Activated CD8-positive, alpha-beta T cell treated with anti-CD3 and anti-CD28 coated beads, Interleukin-2, amount 10 ng/mL, durations not matched to agents 7 days and 5 days (primary cell): ENCODE measurements around the gene EDEM3. TPM values are rescaled to one million over a fixed set of nuclear protein-coding genes. Genes with fewer than 3 reads are reported as not detected.
"Not testable (repeated sequence)": the region's sequence is repeated elsewhere in the genome, so short reads cannot be mapped to it uniquely, and the experiment has no call there.

Experiments
- ATAC-seq: fragments of 150-1000 bp; cut with Tn5 transposase; one replicate; pipeline ENCODE4 v1.10.0; 2021; ENCODE audit warnings: moderate library complexity
- CTCF ChIA-PET: fragments of 350-600 bp; sonication (Branson Sonifier 250); formaldehyde crosslinking; loops from one replicate; lab custom pipeline; 2021; ENCODE audit warnings: antibody characterized with exemption; lab: Charles Lee
- POLR2A ChIA-PET: fragments of 350-600 bp; sonication (Branson Sonifier 250); formaldehyde crosslinking; loops from one replicate; lab custom pipeline; 2021; ENCODE audit warnings: antibody characterized with exemption; lab: Charles Lee
- DNase-seq: peaks from one replicate; pipeline ENCODE4 v3.0.0-alpha.2; 2020
- H3K27ac Mint-ChIP-seq: one replicate; pipeline ENCODE4 v1.8.0; 2021; ENCODE audit warnings: mild to moderate bottlenecking, mixed read lengths
- H3K27me3 Mint-ChIP-seq: one replicate; pipeline ENCODE4 v1.8.0; 2021; ENCODE audit warnings: low read depth, mixed read lengths
- H3K36me3 Mint-ChIP-seq: one replicate; pipeline ENCODE4 v1.8.0; 2021; ENCODE audit warnings: low read depth, mixed read lengths
- H3K4me1 Mint-ChIP-seq: one replicate; pipeline ENCODE4 v1.8.0; 2021; ENCODE audit warnings: low read depth, mixed read lengths
- H3K4me3 Mint-ChIP-seq: one replicate; pipeline ENCODE4 v1.8.0; 2021; ENCODE audit warnings: mild to moderate bottlenecking, mixed read lengths
- H3K9me3 Mint-ChIP-seq: one replicate; pipeline ENCODE4 v1.8.0; 2022; ENCODE audit warnings: mixed read lengths; ENCODE audit not compliant: insufficient read depth
- total RNA-seq, 2 experiments: library from RNA; stranded (reverse); gene quantifications; one replicate each; pipeline ENCODE4 v1.2.3, GENCODE V29; 2021

The EDEM3 gene
- total RNA-seq, 2 experiments from 2014 or later, result 20.8 to 28.6 TPM

DNA sequence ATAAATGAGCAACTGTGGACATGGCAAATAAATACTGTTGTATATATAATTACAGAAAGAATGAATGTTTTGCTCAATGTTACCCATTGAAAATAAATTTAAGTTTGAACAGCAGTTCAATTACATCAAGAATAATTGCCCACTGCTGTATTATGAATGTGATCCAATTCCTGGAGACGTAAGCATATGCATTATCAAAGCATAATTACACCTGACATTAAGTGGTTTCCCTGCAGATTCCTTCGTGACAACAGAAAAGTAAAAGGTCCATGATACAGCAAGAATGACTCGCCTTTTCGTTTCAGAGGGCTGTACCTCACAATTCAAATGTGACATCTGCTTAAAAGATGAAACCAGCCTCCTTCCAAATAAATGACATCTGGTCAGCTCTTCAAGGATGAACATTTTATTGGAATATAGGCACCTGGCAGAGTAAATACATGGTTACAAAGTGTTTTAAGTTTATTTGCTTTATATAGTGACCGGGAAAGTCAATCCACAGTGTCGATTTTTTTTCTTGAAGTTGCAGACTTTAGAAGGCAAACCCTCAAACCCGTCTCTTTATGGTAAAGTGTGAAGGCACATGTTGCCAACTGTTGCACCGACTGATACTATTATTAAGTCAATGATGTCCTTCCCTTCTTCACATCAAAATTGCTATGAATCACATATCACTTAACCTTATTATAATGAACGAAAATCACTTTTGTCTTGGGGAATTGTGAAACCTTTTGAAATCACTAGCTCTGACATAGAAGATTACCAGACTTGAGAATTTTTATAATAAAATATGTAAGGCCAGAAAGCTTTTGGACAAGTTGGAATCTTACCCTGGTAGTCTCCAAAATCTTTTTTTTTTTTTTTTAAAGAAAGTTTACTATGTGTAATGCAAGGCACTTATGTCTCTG lies 36.2 kb upstream of the EDEM3 start:
- POLR2A ChIA-PET, result interaction anchor here (0.7 kb wide), 1 partner anchor 911 kb away, joined by 3 read pairs; no protein-coding TSS in a partner anchor
- DNase-seq (no peak), ATAC-seq (no peak)
- H3K4me3 Mint-ChIP-seq, result no peak overlapping the region
- H3K27ac Mint-ChIP-seq, result no peak overlapping the region
- H3K36me3 Mint-ChIP-seq, result peaks cover 6% of the 10 kb centered on the region
- peaks cover 19% of the 10 kb centered on the region for H3K4me1 Mint-ChIP-seq
- CTCF ChIA-PET, result interaction anchor here (1.6 kb wide), 1 partner anchor 379 kb away, joined by 6 read pairs; no protein-coding TSS in a partner anchor
- peaks cover 11% of the 10 kb centered on the region for H3K9me3 Mint-ChIP-seq
- no peaks in the 10 kb centered on the region for H3K27me3 Mint-ChIP-seq

DNA sequence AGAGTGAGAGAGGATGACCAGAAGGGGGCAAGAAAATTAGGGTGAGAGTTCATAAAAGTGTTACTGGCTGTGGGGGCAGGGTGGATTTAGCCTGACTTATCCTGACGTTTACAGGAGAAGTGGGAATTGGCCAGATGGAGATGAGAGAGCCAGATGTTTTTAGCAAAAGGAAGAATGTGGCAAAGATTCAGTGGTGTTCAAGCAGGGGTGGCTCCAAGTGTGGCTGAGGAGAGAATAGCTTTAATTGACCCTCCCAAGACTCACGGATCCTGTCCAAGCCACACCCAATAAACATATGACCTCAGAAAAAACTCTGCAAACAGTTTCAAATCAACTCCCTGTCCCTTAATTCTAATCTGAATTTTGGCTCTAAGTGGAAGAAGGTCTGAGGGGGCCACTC lies 35.2 kb upstream of the EDEM3 start:
- DNase-seq (no peak), ATAC-seq (no peak)
- peaks cover 21% of the 10 kb centered on the region for H3K9me3 Mint-ChIP-seq
- ChIA-PET POLR2A (no interaction called here), CTCF (interaction anchor here (0.6 to 2.2 kb wide), 2 partner anchors 15 to 235 kb away, joined by 3 to 11 read pairs; no protein-coding TSS in a partner anchor)
- H3K36me3 Mint-ChIP-seq, result peaks cover 8% of the 10 kb centered on the region
- H3K4me3 Mint-ChIP-seq, result no peak overlapping the region
- H3K27me3 Mint-ChIP-seq, result no peaks in the 10 kb centered on the region
- no peak overlapping the region for H3K27ac Mint-ChIP-seq
- H3K4me1 Mint-ChIP-seq, result peaks cover 19% of the 10 kb centered on the region

DNA sequence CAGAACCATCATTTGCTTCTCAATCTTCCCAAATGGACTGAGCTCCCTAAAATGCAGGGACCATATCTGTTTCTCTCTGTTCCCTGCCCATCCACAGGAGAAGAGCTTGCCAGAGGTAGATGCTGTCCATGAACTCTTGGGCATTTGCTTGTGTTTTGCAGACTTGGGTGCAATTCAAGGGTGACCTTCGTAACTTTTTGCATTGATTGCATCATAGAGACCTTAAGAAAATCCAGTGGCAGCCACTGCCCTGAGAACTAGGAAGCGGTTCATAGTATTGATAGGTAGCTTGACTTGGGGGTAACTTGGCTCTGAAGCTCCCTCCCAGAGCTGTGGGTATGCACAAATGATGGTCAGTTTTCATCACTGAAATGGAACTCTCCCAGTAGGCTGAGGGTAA lies 34.3 kb upstream of the EDEM3 start:
- Mint-ChIP-seq H3K4me1 (peaks cover 19% of the 10 kb centered on the region), H3K27me3 (no peaks in the 10 kb centered on the region), H3K36me3 (peaks cover 13% of the 10 kb centered on the region), H3K4me3 (no peak overlapping the region), H3K9me3 (peaks cover 27% of the 10 kb centered on the region), H3K27ac (no peak overlapping the region)
- ATAC-seq (no peak), DNase-seq (no peak)
- ChIA-PET CTCF (interaction anchor here (0.6 to 2.2 kb wide), 2 partner anchors 16 to 192 kb away, joined by 3 to 11 read pairs; no protein-coding TSS in a partner anchor), POLR2A (no interaction called here)

DNA sequence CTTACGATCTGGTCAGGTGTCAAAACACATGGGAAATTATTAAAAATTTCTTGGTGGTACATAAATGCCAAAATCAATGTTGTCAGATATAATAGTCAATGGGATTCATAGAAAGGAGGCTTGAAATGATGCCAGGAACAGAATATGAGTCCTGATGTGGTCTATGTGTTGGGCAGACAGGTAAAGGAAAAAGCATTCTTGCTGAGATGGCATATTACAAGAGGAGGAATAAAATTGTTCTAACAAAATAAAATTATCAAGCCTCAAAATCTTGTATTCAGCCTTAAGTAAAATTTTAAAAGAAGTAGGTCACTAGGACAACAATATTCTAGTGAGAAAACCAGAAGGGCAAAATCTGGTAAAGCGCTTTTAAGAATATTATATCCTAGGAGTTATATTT lies 30.9 kb upstream of the EDEM3 start:
- DNase-seq (no peak), ATAC-seq (no peak)
- Mint-ChIP-seq H3K9me3 (peaks cover 32% of the 10 kb centered on the region), H3K36me3 (peaks cover 13% of the 10 kb centered on the region), H3K27me3 (no peaks in the 10 kb centered on the region), H3K27ac (no peak overlapping the region), H3K4me3 (no peak overlapping the region), H3K4me1 (peaks cover 7% of the 10 kb centered on the region)
- POLR2A ChIA-PET, result no interaction called here
- CTCF ChIA-PET, result no interaction called here

DNA sequence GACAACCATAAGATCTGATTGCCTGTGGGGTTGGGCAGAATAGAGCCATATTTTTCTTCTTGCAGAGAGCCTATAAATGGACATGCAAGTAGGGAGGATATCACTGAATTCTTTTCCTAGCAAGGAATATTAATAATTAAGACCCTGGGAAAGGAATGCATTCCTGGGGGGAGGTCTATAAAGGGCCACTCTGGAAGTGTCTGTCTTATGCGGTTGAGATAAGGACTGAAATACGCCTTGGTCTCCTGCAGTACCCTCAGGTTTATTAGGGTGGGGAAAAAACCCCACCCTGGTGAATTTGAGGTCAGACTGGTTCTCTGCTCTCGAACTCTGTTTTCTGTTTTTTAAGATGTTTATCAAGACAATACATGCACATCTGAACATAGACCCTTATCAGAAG lies 29.1 kb upstream of the EDEM3 start:
- H3K4me1 Mint-ChIP-seq, ATAC-seq, POLR2A ChIA-PET, H3K4me3 Mint-ChIP-seq, H3K27ac Mint-ChIP-seq, CTCF ChIA-PET, DNase-seq, H3K27me3 Mint-ChIP-seq: not testable (repeated sequence)
- Mint-ChIP-seq H3K9me3 (peaks cover 32% of the 10 kb centered on the region), H3K36me3 (peaks cover 13% of the 10 kb centered on the region)

DNA sequence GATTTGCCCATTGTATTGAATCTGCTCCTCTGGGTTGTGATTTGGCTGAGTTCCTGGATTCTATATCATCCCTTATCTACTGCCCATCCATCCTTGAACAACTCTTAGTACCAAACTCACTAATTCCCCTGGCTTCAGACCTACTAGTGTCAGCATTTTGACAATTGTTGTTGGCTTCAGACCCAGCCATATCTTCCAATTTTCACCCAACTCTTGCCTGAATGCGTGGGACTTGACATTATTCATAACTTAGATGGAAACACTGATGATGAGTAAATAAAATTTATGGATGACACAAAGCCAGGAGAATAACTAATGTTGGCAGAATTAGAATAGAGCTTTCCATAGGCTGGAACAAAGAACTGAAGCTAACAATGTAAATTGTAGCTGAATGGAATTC lies 27.3 kb upstream of the EDEM3 start:
- ATAC-seq, result no peak
- Mint-ChIP-seq H3K4me1 (peaks cover 3% of the 10 kb centered on the region), H3K36me3 (peaks cover 13% of the 10 kb centered on the region), H3K9me3 (peaks cover 27% of the 10 kb centered on the region), H3K4me3 (no peak overlapping the region), H3K27me3 (no peaks in the 10 kb centered on the region), H3K27ac (no peak overlapping the region)
- no peak for DNase-seq
- ChIA-PET CTCF (interaction anchor here (1.5 to 1.6 kb wide), 2 partner anchors 24 to 193 kb away, joined by 3 read pairs; partner anchors contain the start of gene NIBAN1), POLR2A (no interaction called here)

DNA sequence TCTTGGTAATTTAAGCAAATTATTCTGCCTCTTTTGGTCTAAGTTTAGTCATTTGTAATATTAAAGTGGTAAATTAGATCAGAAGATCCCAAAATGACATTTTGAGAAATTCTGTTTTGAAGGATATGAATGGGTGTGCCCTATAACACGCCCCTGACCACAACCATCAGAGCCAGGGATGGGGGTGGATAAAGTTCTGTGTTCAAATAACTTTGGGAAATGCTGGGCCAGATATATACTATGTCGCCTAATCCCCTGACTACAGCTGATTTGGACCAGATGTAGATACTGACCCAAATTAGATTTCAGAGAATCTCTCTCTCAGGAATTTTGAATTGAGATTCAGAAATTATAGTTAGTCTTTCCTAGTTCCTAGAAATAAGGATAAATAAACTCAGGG lies 21.2 kb upstream of the EDEM3 start:
- Mint-ChIP-seq H3K4me1 (no peaks in the 10 kb centered on the region), H3K27ac (no peak overlapping the region), H3K9me3 (no peaks in the 10 kb centered on the region), H3K36me3 (no peaks in the 10 kb centered on the region), H3K4me3 (no peak overlapping the region), H3K27me3 (no peaks in the 10 kb centered on the region)
- ATAC-seq, result no peak
- ChIA-PET CTCF (no interaction called here), POLR2A (no interaction called here)
- DNase-seq, result no peak

DNA sequence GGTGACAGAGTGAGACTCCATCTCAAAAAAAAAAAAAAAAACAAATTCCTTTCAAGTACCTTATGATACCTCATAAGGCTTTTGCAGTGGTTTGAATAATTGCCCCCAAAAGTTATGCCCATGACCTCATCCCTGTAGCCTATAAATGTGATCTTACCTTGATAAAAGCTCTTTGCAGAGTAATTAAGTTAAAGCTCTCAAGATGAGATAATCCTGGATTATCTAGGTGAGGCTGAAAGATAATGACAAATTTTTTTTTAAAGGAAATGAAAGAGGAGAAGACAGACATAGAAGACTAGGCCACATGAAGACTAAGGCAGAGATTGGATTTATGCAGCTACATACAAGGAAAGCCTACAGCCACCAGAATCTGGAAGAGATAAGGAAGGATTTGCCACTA lies 20.7 kb upstream of the EDEM3 start:
- CTCF ChIA-PET, result no interaction called here
- Mint-ChIP-seq H3K36me3 (no peaks in the 10 kb centered on the region), H3K27me3 (no peaks in the 10 kb centered on the region), H3K4me1 (no peaks in the 10 kb centered on the region), H3K4me3 (no peak overlapping the region), H3K27ac (no peak overlapping the region), H3K9me3 (no peaks in the 10 kb centered on the region)
- POLR2A ChIA-PET, result no interaction called here
- DNase-seq (no peak), ATAC-seq (no peak)

DNA sequence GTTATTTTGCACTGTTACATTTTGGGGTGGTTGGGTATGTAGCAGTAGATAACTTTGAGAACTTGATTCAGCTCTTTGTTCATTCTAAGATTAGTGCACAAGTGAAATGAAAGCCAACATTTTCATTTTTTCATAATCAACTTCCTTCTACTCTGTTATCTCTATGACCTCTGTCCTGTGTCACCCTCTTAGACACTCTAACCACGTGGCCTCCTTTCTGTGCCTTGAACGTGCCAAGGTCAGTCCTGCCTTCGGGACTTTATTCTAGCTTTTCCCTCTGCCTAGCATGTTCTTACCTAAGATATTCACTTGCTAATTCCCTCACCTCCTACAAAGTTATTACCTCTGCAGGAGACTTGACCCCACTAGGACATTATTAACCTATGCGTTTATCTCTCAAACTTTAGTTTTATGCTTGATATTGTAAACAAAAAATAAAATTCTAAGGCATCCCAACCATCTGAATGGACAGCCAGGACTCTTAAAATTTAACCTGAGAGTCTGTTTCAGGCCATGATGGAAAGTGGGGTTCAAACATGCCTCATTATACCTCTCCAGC lies 19.2 kb upstream of the EDEM3 start:
- ChIA-PET POLR2A (no interaction called here), CTCF (no interaction called here)
- Mint-ChIP-seq H3K9me3 (no peaks in the 10 kb centered on the region), H3K4me1 (no peaks in the 10 kb centered on the region), H3K36me3 (no peaks in the 10 kb centered on the region), H3K4me3 (no peak overlapping the region), H3K27ac (no peak overlapping the region), H3K27me3 (no peaks in the 10 kb centered on the region)
- no peak for DNase-seq
- ATAC-seq, result no peak

DNA sequence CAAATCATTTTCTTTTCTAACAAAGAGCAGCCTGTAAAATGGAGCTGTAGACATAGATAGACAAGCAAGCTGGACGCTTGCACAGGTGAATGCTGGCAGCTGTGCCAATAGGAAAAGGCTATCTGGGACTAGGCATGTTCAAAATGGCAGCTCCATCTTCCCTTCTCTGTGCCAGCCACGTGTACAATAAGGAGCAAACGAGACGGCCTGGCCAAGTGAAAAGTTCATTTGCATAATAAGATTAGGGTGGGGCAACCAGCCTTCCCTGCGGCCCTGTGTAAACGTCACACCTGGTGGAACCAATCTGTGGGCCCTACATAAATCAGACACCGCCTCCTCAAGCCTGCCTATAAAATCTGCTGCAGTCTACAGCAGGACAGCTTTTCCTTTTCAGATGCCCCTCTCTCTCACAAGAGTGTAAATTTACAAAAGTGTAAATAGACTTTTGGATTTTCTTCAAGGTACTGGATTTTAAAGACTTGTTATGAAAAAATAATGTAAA lies 16.6 kb upstream of the EDEM3 start:
- no peaks in the 10 kb centered on the region for H3K4me1 Mint-ChIP-seq
- no peak overlapping the region for H3K27ac Mint-ChIP-seq
- peaks cover 6% of the 10 kb centered on the region for H3K27me3 Mint-ChIP-seq
- no peak overlapping the region for H3K4me3 Mint-ChIP-seq
- DNase-seq, result no peak
- ATAC-seq, result no peak
- H3K9me3 Mint-ChIP-seq, result no peaks in the 10 kb centered on the region
- H3K36me3 Mint-ChIP-seq, result no peaks in the 10 kb centered on the region
- ChIA-PET POLR2A (no interaction called here), CTCF (no interaction called here)

DNA sequence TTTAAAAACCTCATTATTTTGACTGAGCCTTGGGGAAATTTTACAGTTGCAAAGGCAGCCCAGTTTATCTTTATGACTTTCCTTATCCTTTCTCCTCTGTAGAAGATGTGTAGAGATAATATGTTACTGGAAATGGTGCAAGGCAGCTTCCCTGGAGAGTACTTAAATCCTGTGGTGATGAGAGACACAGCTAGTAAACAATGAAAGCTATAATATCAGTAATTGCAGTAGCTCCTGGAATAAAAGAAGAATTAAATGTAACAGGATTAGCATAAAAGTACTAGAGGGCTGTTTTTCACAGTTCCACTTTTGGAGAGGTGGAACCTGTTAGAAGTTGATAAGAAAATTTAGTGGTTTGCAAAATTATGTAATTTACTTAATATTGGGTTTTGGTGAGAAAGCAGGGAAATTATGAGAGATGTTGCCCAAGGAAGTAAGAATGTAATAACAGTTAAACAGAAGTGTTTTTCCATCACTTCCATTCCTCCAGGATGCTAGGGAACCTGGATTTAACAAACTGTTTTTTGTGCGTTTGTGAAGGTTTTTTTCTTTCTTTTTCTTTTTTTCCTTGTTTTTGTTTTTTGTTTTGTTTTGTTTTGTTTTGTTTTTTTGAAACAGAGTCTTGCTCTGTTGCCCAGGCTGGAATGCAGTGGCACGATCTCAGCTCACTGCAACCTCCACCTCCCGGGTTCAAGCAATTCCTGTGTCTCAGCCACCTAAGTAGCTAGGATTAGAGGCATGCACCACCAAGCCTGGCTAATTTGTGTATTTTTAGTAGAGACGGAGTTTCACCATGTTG lies 15.7 kb upstream of the EDEM3 start:
- H3K4me3 Mint-ChIP-seq, result no peak overlapping the region
- peaks cover 6% of the 10 kb centered on the region for H3K27me3 Mint-ChIP-seq
- ChIA-PET CTCF (no interaction called here), POLR2A (no interaction called here)
- no peaks in the 10 kb centered on the region for H3K4me1 Mint-ChIP-seq
- ATAC-seq (no peak), DNase-seq (no peak)
- no peaks in the 10 kb centered on the region for H3K36me3 Mint-ChIP-seq
- no peak overlapping the region for H3K27ac Mint-ChIP-seq
- H3K9me3 Mint-ChIP-seq, result no peaks in the 10 kb centered on the region
